Astrocyte (in vitro differentiated cells and primary cell): Measurements from ENCODE around the gene IL1R2.

Source experiments
- CTCF ChIP-seq: IDR thresholded peaks from 2 replicates; pipeline ENCODE4 v1.5.1; 2011; ENCODE audit warnings: low read depth, mild to moderate bottlenecking, inconsistent platforms, low read length, moderate library complexity; ENCODE audit not compliant: insufficient read depth
- EZH2 ChIP-seq: IDR thresholded peaks from 2 replicates; pipeline ENCODE4 v1.6.1; 2012; ENCODE audit warnings: mild to moderate bottlenecking, low read length, inconsistent platforms; ENCODE audit not compliant: insufficient read depth

GRCh38 chr2:102074152-102074783, 82.5 kb downstream of the IL1R2 start:
- TF ChIP-seq CTCF (no peak), EZH2 (no peak)
